Stimulated activated CD8-positive, alpha-beta memory T cell treated with anti-CD3 and anti-CD28 coated beads, Interleukin-15, amount 100 ng/mL, for 4 hours (primary cell): Measurements from ENCODE around the gene GMFB.
"Not testable (repeated sequence)": the region's sequence is repeated elsewhere in the genome, so short reads cannot be mapped to it uniquely, and the experiment has no call there.

Source experiments
- DNase-seq, 2 donors: peaks; one replicate each; pipeline ENCODE4 v3.0.0-alpha.2; 2020; ENCODE audit warnings: low read depth in 2 of 2

Gene GMFB

GRCh38 chr14:54458536-54458935 is 30.2 kb downstream of the GMFB start:
- not testable (repeated sequence) for DNase-seq

- no peak for DNase-seq
These were observed 31.2 kb downstream of the GMFB start for GRCh38 chr14:54457609-54457996.

GRCh38 chr14:54456820-54457608 is 31.8 kb downstream of the GMFB start:
- DNase-seq, result not testable (repeated sequence)

- no peak for DNase-seq
These were observed 33.4 kb downstream of the GMFB start for GRCh38 chr14:54455363-54455762.

- not testable (repeated sequence) for DNase-seq
These were observed 34.8 kb downstream of the GMFB start for GRCh38 chr14:54453990-54454389.

GRCh38 chr14:54453252-54453651 is 35.5 kb downstream of the GMFB start:
- no peak for DNase-seq

GRCh38 chr14:54451961-54452360 is 36.8 kb downstream of the GMFB start:
- DNase-seq, result no peak

- DNase-seq, result no peak
These were observed 37.6 kb downstream of the GMFB start for GRCh38 chr14:54451121-54451601.

- no peak for DNase-seq
These were observed 38.2 kb downstream of the GMFB start for GRCh38 chr14:54450535-54450934.

- DNase-seq, result no peak
These were observed 41.5 kb downstream of the GMFB start for GRCh38 chr14:54447231-54447692.

- no peak for DNase-seq
These were observed 42.6 kb downstream of the GMFB start for GRCh38 chr14:54446161-54446693.

GRCh38 chr14:54444681-54445080 is 44.1 kb downstream of the GMFB start:
- no peak for DNase-seq

- DNase-seq, result no peak
These were observed 44.8 kb downstream of the GMFB start for GRCh38 chr14:54443981-54444380.

GRCh38 chr14:54442961-54443360 is 45.8 kb downstream of the GMFB start:
- not testable (repeated sequence) for DNase-seq

- peak; percentile 81 to 85 for DNase-seq
These were observed 47.6 kb downstream of the GMFB start, which contains the start of gene CNIH1 for GRCh38 chr14:54440873-54441868. CNIH1 (minus strand) TSS chr14:54441374; CDS start chr14:54441327, 47 bp downstream.

- no peak for DNase-seq
These were observed 48.3 kb downstream of the GMFB start for GRCh38 chr14:54440476-54440872.

- no peak for DNase-seq
These were observed 48.7 kb downstream of the GMFB start for GRCh38 chr14:54440037-54440436.

- DNase-seq, result no peak
These were observed 50.1 kb downstream of the GMFB start for GRCh38 chr14:54438703-54439102.

- DNase-seq, result not testable (repeated sequence)
These were observed 50.8 kb downstream of the GMFB start for GRCh38 chr14:54437954-54438353.

GRCh38 chr14:54435500-54435981 is 53.2 kb downstream of the GMFB start:
- DNase-seq, result no peak

GRCh38 chr14:54428527-54428926 is 60.3 kb downstream of the GMFB start:
- DNase-seq, result no peak

GRCh38 chr14:54427871-54428270 is 60.9 kb downstream of the GMFB start:
- DNase-seq, result no peak
